Tibial artery (tissue), 4 donors: Measurements from ENCODE around the gene AP5Z1.
A peak's percentile ranks its signal among the peaks of the same experiment; 100 is the strongest.

ENCODE experiments used
- DNase-seq, 2 donors: peaks; one replicate each; pipeline ENCODE4 v3.0.0-alpha.2; 2019
- H3K27ac ChIP-seq, 2 donors: fragments of 200-600 bp; sonication (generic) in 1 of 2; 1 replicate in 1 of 2; 2 replicates in 1 of 2; pipeline ENCODE4 v1.5.1; 2018 to 2019; ENCODE audit warnings: mild to moderate bottlenecking in 1 of 2
- H3K27me3 ChIP-seq, 2 donors: fragments of 200-600 bp; sonication (generic) in 1 of 2; one replicate each; pipeline versions ENCODE4 v1.5.1 to v1.6.0; 2016 to 2019
- H3K36me3 ChIP-seq, 3 donors: fragments of 200-600 bp; sonication (generic) in 2 of 3; one replicate each; pipeline ENCODE4 v1.5.1; 2016 to 2019; ENCODE audit warnings: mild to moderate bottlenecking in 2 of 3
- H3K4me1 ChIP-seq, 4 donors: fragments of 200-600 bp; sonication (generic) in 2 of 4; 1 replicate in 3 of 4; 2 replicates in 1 of 4; pipeline ENCODE4 v1.5.1; 2016 to 2019
- H3K4me3 ChIP-seq, 2 donors: fragments of 200-600 bp; sonication (generic) in 1 of 2; 1 replicate in 1 of 2; 2 replicates in 1 of 2; pipeline ENCODE4 v1.5.1; 2018 to 2019; ENCODE audit warnings: mild to moderate bottlenecking in 2 of 2
- H3K9me3 ChIP-seq, 3 donors: fragments of 200-600 bp; sonication (generic) in 1 of 3; one replicate each; pipeline ENCODE4 v1.5.1; 2016 to 2019
- intact Hi-C: fragments of 100-400 bp; cut with DNase I; formaldehyde crosslinking; loops from one replicate; pipeline ENCODE4 v1.15.0; 2023; ENCODE audit warnings: low total_unique reads
- TF ChIP-seq, protein P1 (sequence below), 2 experiments: fragments of 200-600 bp in 1 of 2; fragments of 450-650 bp in 1 of 2; IDR thresholded peaks; one replicate each; pipeline ENCODE4 v1.5.1; 2017 to 2019; ENCODE audit warnings: antibody characterized with exemption in 2 of 2, mild to moderate bottlenecking in 1 of 2, moderate library complexity in 1 of 2

Gene AP5Z1

DNA sequence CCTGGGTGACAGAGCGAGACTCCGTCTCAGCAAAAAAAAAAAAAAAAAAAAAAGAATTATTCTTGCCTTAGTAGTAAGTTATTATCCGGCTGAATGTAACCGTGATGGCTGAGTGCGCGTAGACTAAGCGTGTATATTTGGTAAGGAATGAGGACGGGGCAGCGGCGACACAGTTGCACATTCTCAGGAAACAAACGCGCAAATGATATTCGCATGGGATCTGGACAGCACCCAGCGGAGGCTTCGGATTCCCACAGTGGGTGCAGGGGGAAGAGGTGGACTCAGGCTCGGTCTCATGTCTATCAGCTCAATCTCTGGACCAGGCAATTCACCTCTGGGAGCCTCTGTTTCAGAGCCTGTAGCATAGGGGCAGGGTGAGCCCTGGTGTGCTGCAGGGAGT, 57.3 kb downstream of the AP5Z1 start:
- no peaks in the 10 kb centered on the region for H3K27me3 ChIP-seq
- intact Hi-C loops, result loop anchor here (5.0 kb wide), 1 partner anchor 50 kb away; the partner anchor contains the start of gene RADIL
- H3K9me3 ChIP-seq, result no peaks in the 10 kb centered on the region
- no peak overlapping the region for H3K4me3 ChIP-seq
- TF ChIP-seq, protein P1, sequence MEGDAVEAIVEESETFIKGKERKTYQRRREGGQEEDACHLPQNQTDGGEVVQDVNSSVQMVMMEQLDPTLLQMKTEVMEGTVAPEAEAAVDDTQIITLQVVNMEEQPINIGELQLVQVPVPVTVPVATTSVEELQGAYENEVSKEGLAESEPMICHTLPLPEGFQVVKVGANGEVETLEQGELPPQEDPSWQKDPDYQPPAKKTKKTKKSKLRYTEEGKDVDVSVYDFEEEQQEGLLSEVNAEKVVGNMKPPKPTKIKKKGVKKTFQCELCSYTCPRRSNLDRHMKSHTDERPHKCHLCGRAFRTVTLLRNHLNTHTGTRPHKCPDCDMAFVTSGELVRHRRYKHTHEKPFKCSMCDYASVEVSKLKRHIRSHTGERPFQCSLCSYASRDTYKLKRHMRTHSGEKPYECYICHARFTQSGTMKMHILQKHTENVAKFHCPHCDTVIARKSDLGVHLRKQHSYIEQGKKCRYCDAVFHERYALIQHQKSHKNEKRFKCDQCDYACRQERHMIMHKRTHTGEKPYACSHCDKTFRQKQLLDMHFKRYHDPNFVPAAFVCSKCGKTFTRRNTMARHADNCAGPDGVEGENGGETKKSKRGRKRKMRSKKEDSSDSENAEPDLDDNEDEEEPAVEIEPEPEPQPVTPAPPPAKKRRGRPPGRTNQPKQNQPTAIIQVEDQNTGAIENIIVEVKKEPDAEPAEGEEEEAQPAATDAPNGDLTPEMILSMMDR (IDR thresholded peaks at IDR 0.05), result no peak
- H3K4me1 ChIP-seq, result no peaks in the 10 kb centered on the region
- H3K36me3 ChIP-seq, result peaks cover 0 to 35% (median 19%) of the 10 kb centered on the region in 3 donors
- no peak for DNase-seq
- H3K27ac ChIP-seq, result no peak overlapping the region

DNA sequence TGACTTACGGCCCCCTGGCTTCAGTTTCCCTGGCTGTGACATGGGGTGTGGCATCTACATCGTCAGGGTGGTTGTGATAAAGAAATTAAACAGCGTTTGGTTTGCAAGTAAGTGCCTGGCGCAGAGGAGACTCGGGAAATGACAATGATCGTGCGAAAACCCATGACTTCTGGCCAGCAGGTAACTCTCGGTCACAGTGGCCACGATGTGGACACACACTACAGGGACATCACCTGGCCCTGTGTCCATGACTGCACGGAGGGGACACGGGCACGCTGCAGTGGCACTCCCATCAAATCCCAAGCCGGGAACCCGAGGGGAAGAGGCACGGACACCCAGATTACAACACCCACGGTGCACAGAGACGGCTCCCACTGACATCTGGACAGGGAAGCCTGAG, 57.8 kb downstream of the AP5Z1 start:
- Histone ChIP-seq H3K27me3 (no peaks in the 10 kb centered on the region), H3K4me3 (no peak overlapping the region), H3K4me1 (no peaks in the 10 kb centered on the region), H3K36me3 (peaks cover 0 to 35% (median 19%) of the 10 kb centered on the region in 3 donors), H3K9me3 (no peaks in the 10 kb centered on the region), H3K27ac (no peak overlapping the region)
- no peak for DNase-seq
- TF ChIP-seq, protein P1 (IDR thresholded peaks at IDR 0.05), result no peak
- intact Hi-C loops, result loop anchor here (5.0 kb wide), 1 partner anchor 49 kb away; the partner anchor contains the start of gene RADIL

DNA sequence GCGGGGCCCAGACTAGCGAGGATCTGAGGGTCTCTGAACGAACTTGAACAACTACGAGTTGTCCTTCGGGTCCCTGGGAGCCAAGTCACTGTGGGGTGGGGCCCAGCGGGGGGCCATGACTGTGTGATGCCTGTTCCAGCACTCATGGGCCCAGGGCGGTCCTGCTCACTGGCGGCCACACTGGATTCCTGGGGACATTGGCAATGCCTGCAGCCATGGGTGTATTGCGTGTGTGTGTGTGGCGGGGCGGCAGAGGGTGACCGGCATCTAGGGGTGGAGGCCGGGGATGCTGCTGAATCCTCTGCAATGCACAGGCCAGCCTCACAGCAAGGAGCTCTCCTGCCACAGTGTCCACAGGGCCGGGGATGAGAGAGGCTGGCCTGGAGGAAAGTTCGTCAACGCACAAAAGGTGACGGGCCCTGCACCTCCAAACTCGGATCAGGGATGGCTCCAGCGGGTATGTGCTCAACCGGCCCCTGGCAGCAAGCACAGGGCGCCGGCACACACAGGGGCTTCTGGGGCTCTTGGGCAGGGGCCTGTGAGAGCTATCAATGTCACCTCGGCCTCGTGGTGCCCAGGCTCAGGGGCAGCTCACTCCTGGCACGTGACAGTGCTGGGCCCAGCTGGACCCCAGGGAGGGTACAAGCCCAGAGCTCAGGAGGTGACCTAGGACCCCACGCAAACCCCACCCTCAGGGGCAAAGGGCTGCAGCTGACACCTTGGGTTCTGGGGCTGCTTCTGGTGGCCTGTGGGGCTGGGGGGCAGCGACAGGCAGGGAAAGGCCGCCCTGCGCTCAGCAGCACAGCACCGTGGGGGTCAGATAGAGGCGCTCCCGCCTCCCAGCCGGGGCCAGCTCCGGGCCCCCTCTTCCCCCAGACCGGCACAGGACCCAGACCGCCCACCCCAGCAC, 58.5 kb downstream of the AP5Z1 start:
- DNase-seq, result peak in 1 of 2 donors; percentile 14
- no peaks in the 10 kb centered on the region for H3K4me1 ChIP-seq
- TF ChIP-seq, protein P1 (IDR thresholded peaks at IDR 0.05), result no peak
- H3K27me3 ChIP-seq, result no peaks in the 10 kb centered on the region
- peaks cover 0 to 35% (median 19%) of the 10 kb centered on the region in 3 donors for H3K36me3 ChIP-seq
- H3K27ac ChIP-seq, result no peak overlapping the region
- no peaks in the 10 kb centered on the region for H3K9me3 ChIP-seq
- intact Hi-C loops, result loop anchor here (5.0 kb wide), 1 partner anchor 48 kb away; the partner anchor contains the start of gene RADIL
- no peak overlapping the region for H3K4me3 ChIP-seq

DNA sequence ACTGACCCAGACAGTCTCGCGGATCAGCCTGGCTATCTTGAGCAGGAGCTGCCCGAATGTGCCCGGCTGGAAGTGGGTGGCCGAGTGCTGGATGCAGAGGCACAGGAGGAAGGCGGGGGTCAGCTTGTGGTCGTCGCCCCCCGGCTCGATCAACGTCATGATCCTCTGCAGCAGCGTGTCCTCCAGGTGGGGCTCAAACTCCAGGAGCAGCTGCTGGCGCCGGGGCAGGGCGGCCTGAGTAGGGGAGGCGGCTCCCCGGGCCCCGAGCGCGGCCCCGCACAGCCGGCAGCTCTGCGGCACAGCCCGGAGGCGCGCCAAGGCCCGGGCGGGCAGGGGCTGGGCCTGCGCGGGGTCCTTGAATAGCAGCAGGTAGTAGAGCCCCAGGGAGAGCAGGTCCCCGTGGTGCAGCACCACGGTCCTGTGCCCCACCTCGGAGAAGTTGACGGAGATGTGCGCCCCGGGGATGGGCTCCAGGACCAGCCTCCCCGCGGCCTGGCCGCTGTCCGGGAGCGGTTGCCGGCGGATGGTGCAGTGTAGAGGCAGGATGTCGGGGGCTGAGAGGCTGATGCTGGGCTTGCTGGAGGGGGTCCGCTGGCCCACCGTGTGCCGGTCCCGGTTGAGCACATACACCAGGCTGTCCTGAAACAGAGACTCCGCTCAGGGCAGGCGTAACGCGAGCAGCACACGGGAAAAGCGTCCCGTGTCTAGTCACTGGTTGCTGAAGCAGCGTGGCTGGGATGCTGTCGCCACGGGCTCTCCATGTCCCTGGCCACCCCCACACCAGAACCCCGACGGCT, 59.4 kb downstream of the AP5Z1 start:
- Histone ChIP-seq H3K9me3 (no peaks in the 10 kb centered on the region), H3K36me3 (peaks cover 0 to 35% (median 19%) of the 10 kb centered on the region in 3 donors), H3K27ac (no peak overlapping the region), H3K4me1 (no peaks in the 10 kb centered on the region), H3K4me3 (no peak overlapping the region), H3K27me3 (no peaks in the 10 kb centered on the region)
- intact Hi-C loops, result loop anchor here (5.0 kb wide), 1 partner anchor 48 kb away; the partner anchor contains the start of gene RADIL
- TF ChIP-seq, protein P1 (IDR thresholded peaks at IDR 0.05), result no peak
- no peak for DNase-seq

DNA sequence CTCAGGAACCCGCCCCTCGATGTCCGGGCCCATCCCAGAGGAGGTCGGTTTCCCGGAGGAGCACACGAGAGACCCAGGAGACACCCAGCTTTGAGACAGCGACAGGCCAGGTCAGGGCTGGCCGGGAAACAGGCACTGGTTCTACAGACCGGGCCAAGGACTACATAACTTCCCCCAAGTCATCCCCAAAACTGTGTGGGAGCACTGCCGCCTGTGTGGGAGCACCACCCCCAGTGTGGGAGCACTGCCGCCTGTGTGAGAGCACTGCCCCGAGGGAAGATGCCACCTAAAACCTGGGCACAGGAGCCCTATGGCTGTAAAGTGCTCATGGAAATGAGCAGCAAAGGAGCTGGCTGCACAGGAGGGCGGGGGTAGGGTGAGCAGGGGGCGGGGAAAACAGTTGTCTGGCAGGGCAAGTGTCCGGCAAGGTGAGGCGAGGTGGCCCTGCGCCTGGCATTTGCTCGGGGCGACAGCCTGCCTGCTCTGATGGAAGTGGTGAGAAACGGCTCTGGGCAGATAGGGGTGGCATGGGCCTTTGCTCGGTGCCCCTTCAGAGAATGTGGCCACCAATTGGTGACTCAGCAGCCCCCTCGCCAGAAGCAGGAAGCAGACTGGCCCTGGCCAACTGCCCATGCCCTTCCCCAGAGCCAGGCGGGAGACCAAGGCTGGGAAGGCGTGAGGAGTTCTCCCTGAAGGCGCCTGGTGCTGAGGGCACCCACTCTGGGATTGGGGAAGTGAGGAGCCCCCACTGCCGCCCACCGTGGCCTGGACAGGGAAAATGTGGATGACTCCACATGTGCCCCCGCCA, 60.2 kb downstream of the AP5Z1 start:
- intact Hi-C loops, result no loop called here
- no peaks in the 10 kb centered on the region for H3K27me3 ChIP-seq
- TF ChIP-seq, protein P1 (IDR thresholded peaks at IDR 0.05), result no peak
- peak in 1 of 2 donors; percentile 16 for DNase-seq
- peaks cover 0 to 35% (median 19%) of the 10 kb centered on the region in 3 donors for H3K36me3 ChIP-seq
- no peak overlapping the region for H3K27ac ChIP-seq
- no peaks in the 10 kb centered on the region for H3K9me3 ChIP-seq
- no peak overlapping the region for H3K4me3 ChIP-seq
- H3K4me1 ChIP-seq, result no peaks in the 10 kb centered on the region
